UCSD-AML1 (cell line): ENCODE results near the gene GOSR2.

ENCODE experiments used
- DNase-seq: peaks from one replicate; lab custom pipeline; 2025; ENCODE audit not compliant: unreplicated experiment; lab: John Stamatoyannopoulos, UW

The GOSR2 gene

GRCh38 chr17:46958041-46958591, 35.2 kb downstream of the GOSR2 start:
- no peak for DNase-seq

GRCh38 chr17:46960152-46960551, 37.2 kb downstream of the GOSR2 start:
- DNase-seq = no peak

GRCh38 chr17:46962374-46962790, 39.4 kb downstream of the GOSR2 start:
- DNase-seq = no peak

- no peak for DNase-seq
Measured at GRCh38 chr17:46963571-46963970, 40.6 kb downstream of the GOSR2 start.

- DNase-seq = peak; percentile 33
Measured at GRCh38 chr17:46964315-46965265, 41.6 kb downstream of the GOSR2 start.

GRCh38 chr17:46968224-46968834, 45.4 kb downstream of the GOSR2 start:
- DNase-seq = no peak

- DNase-seq = no peak
Measured at GRCh38 chr17:46968896-46969295, 45.9 kb downstream of the GOSR2 start.

GRCh38 chr17:46971647-46972300, 48.8 kb downstream of the GOSR2 start:
- no peak for DNase-seq

- DNase-seq = no peak
Measured at GRCh38 chr17:46972346-46972745, 49.4 kb downstream of the GOSR2 start.

- DNase-seq = no peak
Measured at GRCh38 chr17:46974086-46974485, 51.1 kb downstream of the GOSR2 start.

- DNase-seq = no peak
Measured at GRCh38 chr17:46975287-46975686, 52.3 kb downstream of the GOSR2 start.

GRCh38 chr17:46976626-46977270, 53.8 kb downstream of the GOSR2 start:
- DNase-seq = no peak

- DNase-seq = peak; percentile 34
Measured at GRCh38 chr17:46977348-46977747, 54.4 kb downstream of the GOSR2 start.

GRCh38 chr17:46977750-46978488, 55.0 kb downstream of the GOSR2 start:
- no peak for DNase-seq

- no peak for DNase-seq
Measured at GRCh38 chr17:46978489-46979146, 55.7 kb downstream of the GOSR2 start.

GRCh38 chr17:46979147-46979863, 56.3 kb downstream of the GOSR2 start, which contains the start of gene RPRML:
RPRML (minus strand) TSS chr17:46979253; CDS start chr17:46979007, 246 bp downstream.
- peak; percentile 44 for DNase-seq

GRCh38 chr17:46982577-46982976, 59.6 kb downstream of the GOSR2 start:
- DNase-seq = no peak

GRCh38 chr17:46983782-46984181, 60.8 kb downstream of the GOSR2 start:
- DNase-seq = no peak

GRCh38 chr17:46984341-46984740, 61.4 kb downstream of the GOSR2 start:
- DNase-seq = no peak
